Non-pigmented ciliary epithelial cell (primary cell): ENCODE results near the gene PDX1.

Experiments used
- DNase-seq: peaks from one replicate; pipeline ENCODE4 v3.0.0-alpha.2; 2010; ENCODE audit warnings: low read depth

The PDX1 gene

GRCh38 chr13:27919934-27920676, at the start of gene PDX1:
TSS of gene PDX1 (plus strand) at chr13:27920000. CDS start at chr13:27920139, 139 bp downstream.
- no peak for DNase-seq

DNA sequence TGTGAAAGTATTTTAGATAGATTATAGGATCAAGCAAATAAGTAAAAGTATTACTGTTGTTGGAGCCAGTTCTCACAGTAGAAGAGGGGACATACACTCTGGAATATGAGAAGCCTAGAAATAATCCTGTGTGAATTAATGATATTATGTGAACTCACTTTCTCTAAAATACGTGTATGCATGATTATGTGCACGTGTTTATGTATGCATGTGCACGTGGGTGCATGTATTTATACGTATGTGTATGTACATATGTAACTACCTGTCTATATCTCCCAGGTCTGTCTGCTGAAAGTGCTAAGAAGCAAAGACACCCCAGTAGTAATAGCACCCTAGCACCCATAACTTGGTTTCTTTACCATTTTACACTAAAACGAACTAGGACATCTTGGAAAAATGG, 41.5 kb upstream of the PDX1 start:
- no peak for DNase-seq

DNA sequence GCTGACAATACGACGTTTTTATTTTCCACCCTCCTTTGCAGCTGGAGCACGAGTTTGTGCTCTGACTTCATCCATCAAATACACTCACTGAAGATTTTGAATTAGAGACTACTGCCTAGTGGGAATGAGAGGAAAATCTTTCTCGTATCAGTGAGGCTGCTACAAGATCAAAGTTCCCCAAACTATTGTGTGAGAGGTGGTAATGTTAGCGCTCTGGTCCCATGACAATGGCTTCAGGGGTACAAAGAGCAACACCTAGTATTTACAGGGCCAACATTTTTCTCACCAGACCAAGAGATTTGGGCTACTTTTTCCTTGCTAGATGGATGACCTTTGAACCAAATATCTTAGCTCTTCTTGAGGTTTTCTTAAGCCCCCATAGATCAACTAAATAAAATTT, 30.3 kb upstream of the PDX1 start:
- no peak for DNase-seq

GRCh38 chr13:27896726-27897125, 23.1 kb upstream of the PDX1 start:
- DNase-seq = no peak

DNA sequence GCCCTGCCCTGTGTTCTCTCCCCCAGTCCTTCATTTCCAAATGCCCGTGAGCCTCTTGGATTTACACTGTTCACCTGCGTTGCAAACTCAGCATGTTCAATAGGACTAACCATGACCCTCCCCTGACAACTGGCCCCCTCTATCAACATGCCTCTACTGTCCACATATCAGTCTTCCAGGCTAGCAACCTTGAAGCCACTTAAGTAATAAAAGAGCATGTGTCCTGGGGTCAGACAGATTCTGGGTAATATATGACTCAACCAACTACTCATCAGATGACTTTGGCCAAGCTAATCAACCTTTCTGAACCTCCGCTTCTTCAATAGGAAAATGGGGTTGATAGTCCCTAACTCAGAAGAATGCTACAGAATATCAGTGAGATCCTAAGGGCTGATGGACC, 15.1 kb upstream of the PDX1 start:
- DNase-seq = no peak

GRCh38 chr13:27905650-27906049, 14.2 kb upstream of the PDX1 start:
- no peak for DNase-seq

DNA sequence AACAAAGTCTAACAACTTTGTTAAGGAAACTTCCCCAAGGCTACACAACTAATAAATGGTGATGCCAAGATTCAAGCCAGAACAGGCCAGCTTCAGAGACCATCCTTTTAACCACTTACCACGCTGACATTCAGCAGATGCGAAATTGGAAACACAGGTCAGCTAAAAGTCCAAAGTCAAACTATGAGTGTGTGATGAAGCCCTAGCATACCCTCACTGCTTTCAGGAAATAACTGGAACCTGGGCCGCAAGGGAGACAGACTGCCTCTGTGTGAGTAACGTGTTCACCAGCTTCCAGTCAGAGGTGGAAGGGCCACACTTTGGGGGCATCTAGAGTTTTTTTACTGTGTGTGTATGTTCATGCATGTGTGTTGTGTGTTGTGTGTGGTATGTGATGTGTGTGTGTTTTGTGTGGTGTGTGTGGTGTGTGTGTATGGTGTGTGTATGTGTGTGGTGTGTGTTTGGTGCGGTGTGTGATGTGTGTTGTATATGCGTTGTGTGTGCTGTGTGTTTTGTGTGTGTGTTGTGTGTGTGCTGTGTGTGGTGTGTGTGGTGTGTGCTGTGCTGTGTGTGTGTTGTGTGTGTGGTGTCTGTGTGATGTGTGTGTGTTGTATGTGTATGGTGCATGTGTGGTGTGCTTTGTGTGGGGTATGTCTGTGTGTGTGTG, 12.5 kb upstream of the PDX1 start:
- no peak for DNase-seq

DNA sequence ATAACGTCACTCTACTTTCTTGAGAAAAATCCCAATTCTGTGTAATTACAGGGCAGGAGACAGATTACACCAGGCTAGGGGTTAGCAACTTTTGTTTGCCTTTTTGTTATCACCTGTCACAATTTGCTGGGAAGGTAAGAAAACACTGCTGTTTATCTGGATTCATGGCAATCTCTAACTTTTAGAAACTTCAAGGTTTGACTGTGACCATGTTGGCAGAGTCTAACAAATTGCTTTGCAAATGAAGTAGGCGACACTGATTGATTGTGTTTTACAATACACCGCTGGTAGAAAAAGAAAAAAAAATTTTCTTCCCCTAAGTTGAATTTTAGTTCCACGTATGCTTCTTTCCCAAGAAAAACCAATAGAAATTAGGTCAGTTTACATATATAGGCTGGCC, 10.4 kb upstream of the PDX1 start:
- DNase-seq = no peak

DNA sequence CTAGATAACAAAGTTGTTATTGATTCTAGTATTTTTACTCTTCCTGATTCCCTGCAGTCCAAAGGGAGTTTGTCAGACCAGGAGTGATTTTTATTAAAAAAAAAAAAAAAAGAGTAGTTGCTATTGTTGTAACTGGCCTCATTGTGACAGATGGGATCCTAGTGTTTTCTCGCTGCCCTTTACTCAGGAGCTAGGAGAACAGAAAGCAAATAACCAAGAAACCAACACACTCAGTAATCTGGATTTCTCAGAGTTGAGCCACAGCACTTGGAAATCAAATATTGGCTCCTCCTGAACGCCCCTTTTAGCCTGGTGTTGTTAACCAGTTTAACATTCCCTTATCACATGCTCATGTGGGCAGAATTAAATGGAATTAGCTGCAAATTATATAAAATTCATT, 8.3 kb upstream of the PDX1 start:
- no peak for DNase-seq

- no peak for DNase-seq
These were observed 6.6 kb upstream of the PDX1 start for GRCh38 chr13:27913160-27913559.

DNA sequence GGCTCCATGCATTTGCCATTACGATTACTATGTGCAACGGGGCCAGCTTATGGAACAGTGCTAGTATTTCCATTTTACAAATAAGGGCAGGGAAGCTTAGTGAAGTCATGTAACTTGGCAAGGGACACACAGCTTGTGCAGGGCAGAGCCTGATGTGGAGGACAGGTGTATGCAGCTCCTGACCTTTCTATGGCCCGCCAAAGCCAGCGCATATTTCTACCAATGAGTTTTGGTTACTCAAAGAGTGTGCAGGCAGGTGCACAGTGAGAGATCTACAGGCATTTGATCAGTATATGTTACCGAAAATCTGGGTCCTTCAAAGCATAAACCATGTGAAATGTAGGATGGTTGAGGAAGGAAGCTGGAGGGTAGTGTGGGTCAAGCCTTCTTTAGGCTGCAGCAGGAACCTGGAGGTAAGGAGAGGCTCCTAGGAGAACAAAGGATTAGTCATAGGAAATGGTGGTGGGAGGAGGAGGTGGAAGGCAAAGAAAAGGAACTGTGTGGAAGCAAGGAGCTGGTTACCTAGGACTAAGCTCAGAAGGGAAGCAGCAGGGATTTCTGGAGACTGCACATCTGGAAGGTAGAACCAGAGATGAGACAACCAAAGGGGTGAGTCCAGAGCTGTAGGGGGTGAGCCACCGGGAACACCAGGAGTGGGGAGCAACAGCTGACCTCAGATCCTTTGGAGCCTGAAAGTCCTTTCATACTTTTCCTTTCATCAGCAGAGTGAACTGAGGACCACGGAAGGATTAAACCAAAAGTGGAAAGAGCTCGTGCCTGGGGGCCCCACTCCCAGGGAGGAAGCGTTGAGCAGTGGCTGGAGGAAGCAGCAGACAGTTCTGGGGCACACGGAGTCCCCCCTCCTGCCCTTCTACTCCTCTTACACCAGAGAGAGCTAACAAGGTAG, 4.2 kb upstream of the PDX1 start:
- DNase-seq = no peak

- DNase-seq = no peak
These were observed 2.5 kb upstream of the PDX1 start for GRCh38 chr13:27917121-27917947.

- no peak for DNase-seq
These were observed 1.5 kb upstream of the PDX1 start for GRCh38 chr13:27918041-27918917.

- no peak for DNase-seq
These were observed 712 bp upstream of the PDX1 start for GRCh38 chr13:27918918-27919658.

DNA sequence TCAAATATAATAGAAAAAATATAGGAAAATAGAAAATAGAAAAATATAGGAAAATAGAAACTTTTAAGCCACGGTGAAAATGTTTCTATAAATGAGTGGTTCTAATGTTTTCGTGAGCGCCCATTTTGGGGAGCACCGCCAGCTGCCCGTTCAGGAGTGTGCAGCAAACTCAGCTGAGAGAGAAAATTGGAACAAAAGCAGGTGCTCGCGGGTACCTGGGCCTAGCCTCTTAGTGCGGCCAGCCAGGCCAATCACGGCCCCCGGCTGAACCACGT, 204 bp upstream of the PDX1 start:
- no peak for DNase-seq

GRCh38 chr13:27920677-27921420, 1.0 kb downstream of the PDX1 start:
- DNase-seq = no peak

DNA sequence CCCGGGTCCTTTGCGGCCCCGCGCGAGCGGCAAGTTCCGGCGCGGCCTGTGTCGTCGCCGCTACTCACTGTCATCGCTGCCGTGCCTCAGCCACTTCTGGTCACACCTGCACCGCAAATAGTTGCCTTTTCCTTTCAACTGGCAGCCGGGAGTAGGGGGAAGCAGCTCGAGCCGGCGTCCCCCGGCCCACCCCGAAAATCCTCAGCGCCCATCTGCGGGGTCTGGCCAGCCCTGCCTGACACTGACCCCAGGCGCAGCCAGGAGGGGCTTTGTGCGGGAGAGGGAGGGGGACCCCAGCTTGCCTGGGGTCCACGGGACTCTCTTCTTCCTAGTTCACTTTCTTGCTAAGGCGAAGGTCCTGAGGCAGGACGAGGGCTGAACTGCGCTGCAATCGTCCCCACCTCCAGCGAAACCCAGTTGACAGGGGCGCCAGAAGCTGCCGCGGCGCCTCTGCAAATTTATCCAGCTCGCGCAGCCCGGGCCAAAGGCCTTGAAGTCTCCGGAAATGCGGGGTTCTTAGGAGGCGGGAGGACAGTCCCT, 1.7 kb downstream of the PDX1 start:
- DNase-seq = no peak

- no peak for DNase-seq
These were observed 2.4 kb downstream of the PDX1 start for GRCh38 chr13:27921961-27922882.
